Thoracic aorta (tissue), 2 donors: Measurements from ENCODE around the gene WDR48. TPM values are rescaled to one million over a fixed set of nuclear protein-coding genes. Genes with fewer than 3 reads are reported as not detected.

Source experiments
- ATAC-seq: fragments of 150-250 bp; one replicate; pipeline ENCODE4 v1.8.0; 2017; ENCODE audit warnings: low read depth; ENCODE audit not compliant: insufficient number of reproducible peaks, low FRiP score
- DNase-seq: peaks from one replicate; pipeline ENCODE4 v3.0.0-alpha.2; 2020; ENCODE audit warnings: low spot score
- H3K27ac ChIP-seq, 2 donors: fragments of 200-600 bp; sonication (generic); 1 replicate in 1 of 2; 2 replicates in 1 of 2; pipeline ENCODE4 v1.5.1; 2016; ENCODE audit warnings: mild to moderate bottlenecking in 2 of 2, moderate library complexity in 2 of 2
- H3K27me3 ChIP-seq: fragments of 200-600 bp; sonication (generic); replicated peaks from 2 replicates; pipeline ENCODE4 v1.6.0; 2016; ENCODE audit warnings: mild to moderate bottlenecking; ENCODE audit not compliant: insufficient read depth
- H3K36me3 ChIP-seq: fragments of 200-600 bp; sonication (generic); one replicate; pipeline ENCODE4 v1.5.1; 2016
- H3K4me1 ChIP-seq, 2 donors: fragments of 200-600 bp; sonication (generic); 1 replicate in 1 of 2; 2 replicates in 1 of 2; pipeline versions ENCODE4 v1.5.1 to v1.6.0; 2016; ENCODE audit warnings: low read depth in 2 of 2, mild to moderate bottlenecking in 1 of 2; ENCODE audit not compliant: control insufficient read depth in 1 of 2
- H3K4me3 ChIP-seq: fragments of 200-600 bp; sonication (generic); 2 replicates; pipeline ENCODE4 v1.5.1; 2016; ENCODE audit warnings: mild to moderate bottlenecking
- H3K9me3 ChIP-seq: fragments of 200-600 bp; sonication (generic); 2 replicates; pipeline ENCODE4 v1.5.1; 2016
- CTCF ChIP-seq: fragments of 200-600 bp; sonication (generic); IDR thresholded peaks from one replicate; pipeline ENCODE4 v1.5.1; 2019; ENCODE audit warnings: antibody characterized with exemption
- total RNA-seq, 2 donors: library from RNA; depleted of rRNA; stranded (reverse); fragments of >200 nt; gene quantifications; one replicate each; pipeline versions ENCODE4 v1.1.0 to v1.2.3, GENCODE V29; 2016

The WDR48 gene
- total RNA-seq, 2 donors from 2014 or later = 17.7 to 29.9 TPM

DNA sequence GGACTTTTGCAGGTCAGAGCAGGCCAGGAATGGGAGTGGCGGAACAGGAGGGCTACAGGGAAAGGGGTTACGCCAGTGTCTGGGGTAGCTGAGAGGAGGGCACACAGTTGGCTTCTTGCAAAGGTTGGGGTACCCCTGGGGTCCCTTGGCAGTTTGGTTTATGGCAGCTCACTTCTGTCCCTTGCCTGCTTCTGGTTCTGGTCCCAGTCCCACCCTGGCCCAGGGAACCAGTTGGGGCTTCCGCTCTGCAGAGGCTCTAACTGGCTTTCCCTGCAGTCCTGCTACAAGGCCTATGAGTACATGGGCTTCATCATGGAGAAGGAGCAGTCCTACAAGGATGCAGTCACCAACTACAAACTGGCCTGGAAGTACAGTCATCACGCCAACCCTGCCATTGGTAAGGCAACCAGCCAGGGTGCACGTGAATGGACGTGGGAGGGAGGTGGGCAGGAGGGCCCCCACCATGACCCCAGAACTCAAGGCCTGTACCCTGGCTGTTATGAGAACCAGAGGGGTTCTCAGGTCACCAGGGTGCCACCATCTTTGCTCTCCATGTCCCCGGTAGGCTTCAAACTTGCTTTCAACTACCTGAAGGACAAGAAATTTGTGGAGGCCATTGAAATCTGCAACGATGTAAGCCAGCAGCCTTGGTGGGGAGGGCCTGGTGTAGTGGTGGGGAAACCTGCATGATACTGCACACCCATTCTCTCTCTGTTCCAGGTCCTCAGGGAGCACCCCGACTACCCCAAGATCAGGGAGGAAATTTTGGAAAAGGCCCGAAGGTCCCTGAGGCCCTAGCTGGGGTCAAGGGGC lies 86.4 kb downstream of the WDR48 start:
- Histone ChIP-seq H3K4me3 (no peak overlapping the region), H3K4me1 (peaks cover 21 to 40% of the 10 kb centered on the region in 2 donors), H3K9me3 (no peaks in the 10 kb centered on the region), H3K36me3 (peaks cover 25% of the 10 kb centered on the region), H3K27me3 (no peaks in the 10 kb centered on the region), H3K27ac (peak overlapping the region in 1 of 2 donors; percentile 20)
- ATAC-seq (no peak), DNase-seq (no peak)
- TF ChIP-seq CTCF = no peak

GRCh38 chr3:39138804-39139415 lies 87.1 kb downstream of the WDR48 start:
- H3K4me1 ChIP-seq = peaks cover 21 to 40% of the 10 kb centered on the region in 2 donors
- H3K27me3 ChIP-seq = no peaks in the 10 kb centered on the region
- ATAC-seq = no peak
- H3K4me3 ChIP-seq = no peak overlapping the region
- TF ChIP-seq CTCF = no peak
- DNase-seq = no peak
- peak overlapping the region in 1 of 2 donors; percentile 20 for H3K27ac ChIP-seq
- H3K36me3 ChIP-seq = peaks cover 32% of the 10 kb centered on the region
- no peaks in the 10 kb centered on the region for H3K9me3 ChIP-seq

GRCh38 chr3:39139442-39139841 lies 87.6 kb downstream of the WDR48 start:
- Histone ChIP-seq H3K27ac (peak overlapping the region in 1 of 2 donors; percentile 44), H3K9me3 (no peaks in the 10 kb centered on the region), H3K36me3 (peaks cover 38% of the 10 kb centered on the region), H3K27me3 (no peaks in the 10 kb centered on the region), H3K4me1 (peaks cover 21 to 40% of the 10 kb centered on the region in 2 donors), H3K4me3 (no peak overlapping the region)
- DNase-seq = no peak
- ATAC-seq = no peak
- TF ChIP-seq CTCF = no peak

DNA sequence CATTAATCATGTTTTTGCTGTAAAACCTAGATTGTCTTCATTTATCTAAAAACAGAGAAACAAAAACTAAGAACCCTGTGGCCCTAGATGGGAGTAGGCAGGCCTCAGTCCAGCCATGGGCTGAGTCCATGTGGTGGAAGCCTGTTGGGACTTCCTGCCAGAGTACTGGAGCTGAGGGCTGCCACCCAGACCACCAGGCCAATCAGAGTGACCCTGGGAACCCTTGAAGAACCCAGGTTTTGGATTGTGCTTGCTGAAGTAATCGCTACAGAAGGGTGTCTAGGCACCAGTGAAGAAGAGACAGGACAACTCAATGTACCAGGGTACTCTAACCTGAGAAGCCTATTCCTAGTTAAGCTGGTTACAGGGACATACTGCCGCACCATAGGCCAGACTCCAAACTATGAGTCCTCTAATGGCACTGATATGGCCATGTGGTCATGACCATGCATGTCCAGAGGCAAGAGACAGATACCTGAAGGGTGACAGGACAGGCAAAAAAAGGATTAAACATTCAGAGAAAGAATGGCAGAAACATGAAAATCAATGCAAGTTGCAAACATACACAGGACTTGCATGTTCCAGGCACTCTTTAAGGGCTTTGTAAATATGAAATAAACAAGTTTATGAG lies 88.6 kb downstream of the WDR48 start:
- DNase-seq (no peak), ATAC-seq (no peak)
- Histone ChIP-seq H3K36me3 (peaks cover 48% of the 10 kb centered on the region), H3K4me1 (peaks cover 21 to 42% of the 10 kb centered on the region in 2 donors), H3K4me3 (no peak overlapping the region), H3K27ac (peak overlapping the region in 1 of 2 donors; percentile 24), H3K9me3 (no peaks in the 10 kb centered on the region), H3K27me3 (no peaks in the 10 kb centered on the region)
- no peak for TF ChIP-seq CTCF
